HG03342 (cell line): ENCODE results near the gene UQCR11.
"Not testable (repeated sequence)": the region's sequence is repeated elsewhere in the genome, so short reads cannot be mapped to it uniquely, and the experiment has no call there.

Experiments
- ATAC-seq: cut with Tn5 transposase; IDR thresholded peaks from one replicate; pipeline ENCODE4 v1.9.1; 2021; ENCODE audit warnings: mild to moderate bottlenecking, moderate library complexity; ENCODE audit not compliant: unreplicated experiment

Gene UQCR11

DNA sequence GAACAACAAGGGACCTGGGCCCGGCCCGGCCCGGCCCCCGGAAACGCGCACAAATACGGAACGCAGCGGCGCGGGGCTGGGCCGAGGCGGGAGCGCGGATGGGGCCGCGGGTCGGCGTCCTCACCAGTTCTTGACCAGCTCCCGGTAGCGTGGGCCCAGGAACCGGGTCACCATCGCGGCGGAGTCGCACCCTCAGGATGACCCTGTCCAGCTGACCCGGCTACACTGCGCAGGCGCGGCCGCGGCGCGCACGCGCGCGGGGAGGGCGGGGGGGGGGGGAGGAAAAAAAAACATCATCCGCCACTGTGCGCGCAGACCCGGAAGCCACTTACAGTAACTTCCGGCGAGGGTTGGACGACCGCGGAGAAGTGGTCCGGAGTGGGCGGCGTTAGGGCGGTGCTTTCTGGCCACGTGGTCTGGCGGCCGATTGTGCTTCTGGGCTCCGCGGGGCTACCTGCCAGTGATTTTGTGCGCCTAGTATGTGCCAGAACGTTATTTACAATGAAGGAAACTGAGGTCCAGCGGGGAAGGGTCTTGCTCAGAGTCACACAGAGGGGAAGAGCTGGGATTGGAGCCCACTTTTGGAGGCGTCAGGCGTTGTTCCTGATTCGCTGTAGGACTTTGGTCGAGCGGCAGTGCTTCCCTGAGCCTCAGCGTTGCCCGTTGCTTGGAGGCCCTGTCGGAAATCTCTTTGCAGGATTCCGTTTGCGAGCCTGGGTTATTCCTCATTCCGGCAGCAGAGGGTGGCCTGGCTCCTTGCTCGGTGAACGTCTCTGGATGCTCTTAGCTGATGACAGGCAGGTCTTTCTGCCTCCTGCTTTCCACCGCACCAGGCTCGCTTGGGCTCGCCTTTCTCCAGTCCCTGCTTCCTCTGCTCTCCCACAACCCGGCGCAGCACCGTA is at the start of gene UQCR11:
TSS of gene UQCR11 (minus strand) at position 227 of the 902 bp plus-strand sequence. CDS start at position 174, 53 bp downstream.
- peak; percentile 78 for ATAC-seq

DNA sequence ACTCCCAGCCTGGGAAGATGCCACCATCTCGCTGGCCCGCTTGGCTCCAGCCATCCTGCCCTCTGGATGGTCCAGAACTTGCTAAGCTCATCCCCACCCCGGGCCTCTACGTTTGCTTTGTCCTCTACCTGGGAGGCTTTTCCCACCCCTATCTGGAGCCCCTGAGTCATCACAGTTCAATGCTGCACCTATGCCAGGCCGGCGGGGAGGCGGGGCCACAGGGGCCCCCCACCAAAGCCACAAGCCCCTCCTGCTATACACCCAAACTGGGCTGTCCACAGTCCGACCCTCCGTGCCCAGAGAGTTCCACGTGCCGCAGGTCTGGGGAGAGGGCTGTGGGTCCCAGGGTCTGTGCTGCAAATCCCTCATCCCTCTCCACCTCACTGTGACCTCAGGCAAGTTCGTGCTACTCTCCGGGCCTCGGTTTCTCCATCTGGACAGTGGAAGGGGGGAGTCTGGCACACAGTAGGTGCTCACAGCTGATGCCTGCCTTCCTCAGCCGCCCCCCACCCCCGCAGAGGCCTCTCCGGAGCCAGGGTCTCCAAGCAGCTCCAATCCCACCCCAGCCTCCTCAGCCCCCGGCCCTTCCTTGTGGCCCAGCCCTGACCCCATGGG is 49.0 kb upstream of the UQCR11 start:
- no peak for ATAC-seq

DNA sequence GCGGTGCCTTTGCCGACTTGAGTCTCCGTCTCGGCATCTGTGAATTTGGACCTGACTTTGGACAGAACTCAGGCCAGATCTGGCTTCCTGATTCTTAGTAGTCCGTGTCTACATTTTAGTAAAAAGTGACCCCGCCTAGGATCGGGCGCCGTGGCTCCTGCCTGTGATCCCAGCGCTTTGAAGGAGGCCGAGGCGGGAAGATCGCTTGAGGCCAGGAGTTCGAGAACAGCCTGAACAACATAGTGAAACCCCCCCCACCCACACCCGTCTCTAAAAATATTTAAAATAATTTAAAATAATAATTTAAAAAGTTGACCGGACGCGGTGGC is 48.0 kb upstream of the UQCR11 start:
- no peak for ATAC-seq

DNA sequence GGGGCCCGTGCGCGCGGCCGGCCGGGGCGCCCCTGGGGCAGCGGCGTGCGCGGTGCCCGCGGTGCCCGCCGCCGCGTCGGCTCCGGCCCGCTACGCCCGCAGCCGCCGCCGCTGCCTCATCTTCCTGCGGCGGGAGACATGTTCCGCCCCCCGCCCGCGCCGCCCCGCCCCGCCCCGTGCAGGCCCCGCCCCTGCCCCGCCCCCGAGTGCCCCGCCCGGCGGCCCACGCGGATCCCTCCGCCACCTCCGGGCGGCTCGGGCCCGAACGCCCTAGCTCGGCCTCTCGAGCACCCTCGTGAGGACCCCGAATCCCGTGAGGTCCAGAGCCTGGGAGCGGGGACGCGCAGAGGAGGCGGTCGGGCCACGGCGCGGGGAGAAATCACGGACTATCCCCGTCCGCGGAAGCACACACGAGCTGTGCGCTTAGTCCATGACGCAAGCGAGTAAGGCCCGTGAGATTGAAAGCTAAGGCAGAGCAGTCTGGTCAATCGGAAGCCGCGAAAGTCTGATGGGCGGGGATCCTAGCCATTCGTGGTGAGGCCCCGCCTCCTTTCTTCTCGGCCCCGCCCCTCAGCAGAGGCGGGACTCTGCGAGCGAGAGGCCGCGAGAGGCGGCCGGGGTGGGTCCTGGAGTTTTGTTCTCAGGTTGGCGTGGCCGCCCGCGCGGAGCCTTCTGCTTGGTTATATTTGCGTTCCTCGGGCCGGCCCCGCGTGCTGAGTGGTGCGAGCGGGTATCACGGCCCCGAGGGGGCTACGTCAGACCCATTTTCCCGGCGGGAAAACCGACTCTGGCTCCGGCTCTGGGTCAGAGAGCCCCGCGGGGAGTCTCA is 47.4 kb upstream of the UQCR11 start, which contains the start of gene TCF3:
TSS of gene TCF3 (minus strand) at position 145 of the 829 bp plus-strand sequence. CDS start 2,367 bp downstream, outside the sequence.
- ATAC-seq, result peak; percentile 67

DNA sequence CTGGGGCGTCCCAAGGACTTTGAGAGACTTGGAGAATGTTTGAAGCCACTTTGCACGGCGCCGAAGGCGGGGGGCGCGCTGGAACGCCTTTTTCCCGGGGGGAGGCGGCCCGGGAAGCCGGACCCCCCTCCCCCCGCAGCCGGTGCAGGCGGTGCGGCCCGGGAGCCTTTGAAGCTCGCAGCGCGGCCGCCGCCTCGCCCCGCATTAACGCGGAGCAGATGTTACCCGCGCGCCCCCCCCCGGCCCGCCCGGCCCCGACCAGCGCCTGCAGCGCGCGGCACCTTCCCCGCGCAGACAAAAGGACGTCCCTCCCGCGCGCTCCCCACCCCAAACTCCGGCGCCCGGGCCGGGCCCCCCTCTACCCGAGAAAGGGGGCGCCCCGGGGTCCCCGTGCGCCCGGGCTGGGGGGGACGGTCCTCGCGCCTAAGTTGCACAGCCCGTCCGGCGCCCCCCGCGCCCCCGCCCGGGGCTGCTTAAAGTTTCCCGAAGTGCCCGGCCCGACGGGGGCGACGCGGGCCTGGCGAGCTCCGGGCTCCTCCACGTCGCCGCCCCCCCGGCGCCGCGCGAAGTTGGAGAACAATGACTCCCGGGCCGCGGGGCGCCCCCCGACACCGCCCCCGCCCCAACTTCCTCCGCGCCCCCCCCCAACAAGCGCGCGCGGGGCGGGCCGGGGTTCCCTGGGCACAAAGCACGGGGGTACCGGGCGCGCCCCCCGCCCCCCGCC is 46.5 kb upstream of the UQCR11 start:
- no peak for ATAC-seq

DNA sequence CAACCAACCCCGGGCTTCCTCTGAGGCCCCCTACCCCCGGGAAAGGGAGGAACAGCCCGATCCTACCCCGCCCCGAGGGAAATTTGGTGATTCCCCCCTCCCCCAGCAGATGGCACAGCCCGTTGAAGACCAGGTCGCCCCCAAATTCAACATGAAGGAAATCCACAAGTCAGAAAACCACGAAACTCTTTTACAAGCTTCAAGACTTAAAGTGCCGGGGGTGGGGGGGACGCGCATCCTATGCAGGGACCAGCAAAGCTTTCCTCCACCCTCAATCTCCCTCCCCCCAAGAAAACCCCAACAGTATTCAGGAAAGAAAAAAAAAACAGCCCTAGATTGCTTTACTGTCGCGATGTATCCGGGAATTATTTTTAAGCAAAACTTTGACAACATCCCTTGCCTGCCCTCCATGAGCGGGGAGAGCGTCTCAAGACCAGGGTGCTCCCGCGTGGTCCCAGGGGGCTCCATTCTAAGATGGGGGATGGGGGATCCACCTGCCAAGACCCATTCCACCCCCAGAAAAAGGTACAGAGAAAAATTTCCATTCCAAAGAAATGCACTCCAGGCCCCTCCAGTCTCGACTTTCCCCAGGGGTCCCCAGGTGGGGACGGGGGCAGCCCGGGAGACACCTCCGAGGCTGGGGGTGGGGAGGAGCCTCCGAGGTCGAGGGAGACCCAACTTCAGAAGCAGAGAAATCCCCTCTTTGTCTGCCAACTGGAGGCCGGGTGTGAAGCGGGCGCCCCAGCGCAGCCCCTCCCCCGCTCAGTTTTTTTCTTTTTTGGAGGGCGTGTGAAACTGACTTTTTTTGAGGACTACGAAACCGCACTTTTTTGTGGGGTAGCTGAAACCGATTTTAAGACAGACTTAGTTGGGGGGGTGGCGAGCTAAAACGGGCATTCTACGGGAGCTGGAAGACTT is 45.6 kb upstream of the UQCR11 start:
- no peak for ATAC-seq

DNA sequence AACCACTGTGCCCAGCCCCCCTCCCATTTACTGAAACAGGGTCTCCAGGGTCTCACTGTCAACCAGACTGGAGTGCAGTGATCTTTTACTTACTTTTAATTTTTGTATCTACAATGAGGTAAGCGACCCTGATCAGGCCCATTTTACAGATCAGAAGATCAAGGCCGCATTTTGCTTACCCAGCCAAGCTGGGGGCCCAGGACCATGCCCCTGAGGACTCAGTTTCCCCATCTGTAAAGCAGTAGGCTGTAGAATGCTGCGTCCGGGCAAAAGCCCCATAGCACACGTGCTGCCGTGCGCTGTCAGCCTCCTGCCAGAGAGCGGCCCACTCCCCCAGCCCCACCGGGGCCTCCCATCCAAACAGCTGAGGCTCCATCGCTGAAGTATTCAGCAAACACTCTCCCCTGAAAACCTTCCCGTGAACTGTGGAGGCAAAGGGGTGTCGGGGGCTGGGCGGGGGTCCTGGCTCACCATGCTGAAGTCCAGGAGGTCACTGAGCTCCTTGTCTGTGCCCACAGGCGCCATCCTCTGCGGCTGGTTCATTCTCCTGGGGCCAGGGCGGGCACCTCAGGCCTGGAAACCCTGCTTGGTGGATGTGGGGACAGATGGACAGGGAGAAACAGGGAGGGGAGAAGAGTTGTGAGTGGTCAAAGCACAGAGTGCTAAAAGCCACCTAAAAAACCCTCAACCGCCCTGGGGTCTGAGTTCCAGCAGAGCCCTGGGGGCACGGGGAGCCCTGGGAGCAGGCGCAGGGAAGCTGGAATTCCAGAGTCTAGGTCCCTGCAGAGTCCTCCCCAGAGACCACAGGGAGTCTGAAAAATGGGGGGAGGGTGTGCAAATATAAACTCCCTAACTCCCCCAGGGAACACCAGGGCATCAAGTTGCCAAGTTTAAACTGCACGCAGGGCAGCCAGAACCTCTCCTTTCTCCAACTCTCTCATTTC is 44.7 kb upstream of the UQCR11 start:
- ATAC-seq, result no peak

DNA sequence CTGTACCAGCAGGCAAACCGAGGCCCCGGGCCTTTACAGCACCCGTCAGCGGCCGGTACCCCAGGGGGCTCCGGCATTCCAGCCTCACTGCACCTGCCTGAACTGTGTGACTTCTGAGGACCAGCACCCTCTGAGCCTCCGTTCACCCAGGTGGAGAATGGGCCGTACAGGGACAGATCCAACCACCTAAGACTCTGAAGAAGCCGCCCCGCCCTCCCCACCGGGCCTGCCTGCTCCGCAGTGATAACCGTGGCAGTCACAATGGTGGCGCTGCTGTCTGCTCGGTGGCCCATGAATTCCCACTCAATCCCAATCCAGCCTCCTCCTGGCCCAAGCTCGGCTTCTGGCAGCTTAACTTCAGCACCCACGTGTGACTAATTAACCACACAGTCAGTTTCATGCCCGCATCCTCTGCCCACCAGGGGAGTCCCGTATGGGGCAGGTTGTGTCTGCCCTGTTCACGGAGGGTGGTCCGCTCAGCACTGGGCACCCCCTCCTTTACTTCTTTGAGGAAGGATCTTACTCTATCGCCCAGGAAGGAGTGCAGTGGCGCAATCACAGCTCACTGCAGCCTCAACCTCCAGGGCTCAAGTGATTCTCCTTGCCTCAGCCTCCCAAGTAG is 43.8 kb upstream of the UQCR11 start:
- no peak for ATAC-seq

DNA sequence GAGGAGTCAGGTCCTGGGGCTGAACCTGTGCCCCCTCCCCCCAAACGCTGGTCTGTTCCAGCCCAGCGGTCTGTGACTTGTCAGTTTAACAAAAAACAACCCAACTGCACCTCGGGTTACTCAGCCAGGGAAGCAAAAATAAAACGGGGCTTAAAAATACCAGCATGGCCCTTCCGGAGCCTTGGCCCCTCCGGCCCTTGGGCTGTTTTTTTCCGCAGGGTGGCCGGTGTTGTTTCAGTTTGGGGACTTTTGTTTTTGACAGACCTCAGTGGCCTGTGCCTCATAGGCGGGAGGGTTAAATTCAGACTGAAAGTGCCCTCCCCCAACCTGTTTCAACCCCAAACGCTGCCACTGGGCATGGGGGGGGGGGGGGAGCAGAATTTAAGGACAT is 43.2 kb upstream of the UQCR11 start:
- ATAC-seq, result no peak

DNA sequence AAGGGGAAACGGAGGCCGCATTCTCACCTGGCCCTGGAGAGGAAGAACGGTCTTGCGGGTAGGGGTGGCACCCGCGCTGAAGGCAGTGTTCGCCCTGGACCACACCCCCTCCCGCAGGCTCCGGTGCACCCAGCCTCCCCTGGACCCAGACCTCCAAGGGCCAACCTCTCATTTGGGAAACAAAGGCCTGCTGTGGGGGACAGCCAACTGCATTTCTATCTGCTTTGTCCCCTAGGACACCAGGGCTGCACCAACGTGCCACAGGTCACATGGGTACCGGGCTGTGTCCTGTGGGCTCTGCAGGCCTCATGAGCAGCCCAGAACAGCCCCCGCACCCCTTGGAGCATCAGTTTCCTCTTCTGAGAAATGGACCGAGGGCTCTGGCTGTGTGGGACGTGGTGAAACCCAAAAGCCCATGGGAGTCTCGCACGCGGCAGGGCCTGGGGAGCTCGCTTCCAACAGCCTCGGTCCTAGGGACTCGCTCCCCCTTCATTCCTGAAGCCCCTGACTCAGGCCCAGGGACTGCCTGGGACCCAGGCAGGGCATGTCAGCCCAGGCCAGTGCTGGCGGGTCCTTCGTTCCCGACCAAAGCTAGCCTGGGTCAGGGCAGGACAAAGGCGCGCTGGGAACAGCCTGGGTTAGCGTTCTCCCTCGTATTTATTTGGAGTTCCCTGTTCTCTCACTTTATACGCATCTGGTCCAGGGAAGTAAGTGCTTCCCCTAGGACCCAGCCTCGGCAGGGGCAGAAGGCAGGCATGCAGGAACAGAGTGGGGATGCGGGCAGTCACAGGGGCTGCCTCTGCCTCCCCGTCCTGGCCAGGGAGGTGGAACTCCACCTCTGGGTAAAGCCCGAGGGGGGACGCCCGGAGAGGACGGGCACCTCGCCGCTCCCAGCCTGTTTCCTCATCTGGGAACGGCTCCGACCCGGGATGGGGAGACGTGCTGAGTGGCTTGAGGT is 42.5 kb upstream of the UQCR11 start:
- no peak for ATAC-seq

DNA sequence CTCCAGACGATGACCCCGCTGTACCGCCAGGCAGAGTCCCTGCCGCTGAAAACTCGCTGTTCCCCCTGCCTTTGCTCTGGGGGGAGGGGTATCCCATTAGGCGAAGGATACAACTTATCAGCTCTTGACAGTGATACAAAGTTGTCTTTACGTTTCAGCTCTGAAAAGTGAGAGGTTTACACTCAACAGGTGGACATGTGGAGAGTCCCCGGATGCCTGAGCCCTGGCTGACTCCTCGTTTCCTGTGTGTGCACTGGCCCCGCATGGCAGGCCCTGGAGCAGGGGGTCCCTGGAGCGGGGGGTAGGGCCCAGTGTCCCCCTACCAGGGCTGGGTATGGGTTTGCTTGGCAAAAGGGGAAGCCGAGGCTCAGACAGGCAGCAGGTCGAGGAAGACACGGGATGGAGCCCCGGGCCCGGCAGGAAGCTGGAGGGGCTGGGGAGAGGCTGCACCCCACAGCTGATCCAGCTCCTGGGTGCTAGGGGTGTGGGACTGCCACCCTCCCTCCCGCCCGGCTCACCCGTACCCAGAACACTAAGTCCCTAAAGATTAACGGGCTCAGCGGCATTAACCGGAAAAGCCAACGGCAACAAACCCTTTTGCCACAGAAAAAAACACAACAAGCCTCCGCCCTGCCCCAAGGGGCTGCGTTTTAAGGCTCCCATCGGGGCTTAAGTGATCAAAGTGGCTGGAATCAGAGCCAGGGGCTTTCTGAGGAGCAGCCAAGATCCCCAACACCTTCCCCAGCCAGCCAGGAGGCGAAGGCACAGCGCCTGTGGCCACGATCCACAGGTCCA is 41.6 kb upstream of the UQCR11 start:
- ATAC-seq, result no peak

DNA sequence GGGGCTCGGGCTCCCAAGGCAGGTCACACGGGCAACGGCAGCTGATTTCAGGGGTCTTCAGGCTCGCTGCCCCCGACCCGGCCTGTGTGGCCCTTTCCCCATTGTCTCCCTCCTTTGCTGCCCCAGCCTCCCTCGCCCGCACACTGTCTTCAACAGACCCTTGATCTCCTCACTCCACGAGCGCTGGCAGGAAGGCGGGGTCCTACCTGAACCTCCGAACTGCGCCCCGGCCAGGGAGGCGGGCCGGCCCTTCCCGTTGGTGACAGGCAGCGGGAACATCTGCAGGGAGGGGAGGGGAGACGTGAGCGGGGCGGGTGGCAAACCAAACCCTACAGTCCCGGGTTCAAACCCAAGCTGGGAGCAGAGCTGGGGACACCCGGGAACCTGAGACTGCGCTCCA is 40.9 kb upstream of the UQCR11 start:
- no peak for ATAC-seq

DNA sequence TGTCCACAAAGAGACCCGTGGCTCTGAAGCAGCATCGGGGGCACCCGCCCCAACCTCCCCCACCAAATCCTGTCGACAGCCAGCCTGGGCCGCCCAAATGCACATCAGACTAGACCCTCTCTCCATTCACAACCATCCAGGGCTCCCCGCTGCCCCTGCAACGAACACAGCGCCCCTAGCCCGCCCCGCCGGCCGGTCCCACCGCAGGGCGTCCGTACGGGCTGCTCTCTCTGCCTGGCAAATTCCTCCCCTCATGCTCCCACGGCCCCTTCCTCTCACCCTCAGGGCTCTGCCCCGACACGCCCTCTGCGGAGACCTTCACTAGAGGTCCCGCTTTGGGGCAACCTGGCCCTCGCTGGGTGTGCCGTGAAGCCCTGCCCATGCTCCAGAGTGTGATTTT is 40.0 kb upstream of the UQCR11 start:
- no peak for ATAC-seq

DNA sequence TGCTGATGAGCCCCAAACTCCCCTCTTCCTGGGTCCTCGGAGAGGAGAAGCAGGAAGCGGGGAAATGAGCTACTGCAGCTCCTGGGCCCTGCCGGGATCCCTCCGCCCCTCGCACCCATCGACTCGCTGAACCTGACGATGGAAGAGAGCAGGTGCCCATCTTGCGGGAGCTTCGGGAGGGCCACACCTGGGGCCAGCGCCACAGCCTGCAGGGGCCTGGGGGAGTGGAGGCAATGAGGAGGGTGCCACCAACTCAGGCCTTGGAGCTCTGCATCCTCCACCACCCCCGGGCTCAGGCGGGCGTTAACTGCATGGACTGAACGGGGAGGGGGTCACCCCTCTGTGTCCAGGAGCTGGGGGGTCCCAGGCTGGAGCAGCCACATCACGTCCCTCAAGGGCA is 38.8 kb upstream of the UQCR11 start:
- ATAC-seq, result no peak

DNA sequence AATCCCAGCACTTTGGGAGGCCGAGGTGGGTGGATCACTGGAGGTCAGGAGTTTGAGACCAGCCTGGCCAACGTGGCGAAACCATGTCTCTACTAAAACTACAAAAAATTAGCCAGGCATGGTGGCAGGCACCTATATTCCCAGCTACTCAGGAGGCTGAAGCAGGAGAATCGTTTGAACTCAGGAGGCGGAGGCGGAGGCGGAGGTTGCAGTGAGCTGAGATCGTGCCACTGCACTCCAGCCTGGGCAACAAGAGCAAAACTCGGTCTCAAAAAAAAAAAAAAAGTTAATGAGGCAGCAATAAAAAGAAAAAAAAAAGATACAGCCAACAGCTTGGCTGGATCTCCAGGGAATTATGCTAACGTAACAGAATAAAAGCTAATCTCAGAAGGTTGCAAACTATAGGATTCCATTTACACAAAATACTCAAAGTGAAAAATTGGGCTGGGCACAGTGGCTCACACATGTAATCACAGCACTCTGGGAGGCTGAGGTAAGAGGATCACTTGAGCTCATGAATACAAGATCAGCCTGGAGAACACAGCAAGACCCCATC is 35.7 kb upstream of the UQCR11 start:
- ATAC-seq, result not testable (repeated sequence)
